Measurements from ENCODE around the gene ADD3.
A peak's percentile ranks its signal among the peaks of the same experiment; 100 is the strongest.

The ADD3 gene

GRCh38 chr10:110005719-110006118 lies 2.1 kb upstream of the ADD3 start:
- peak; percentile 28 for DNase-seq

DNA sequence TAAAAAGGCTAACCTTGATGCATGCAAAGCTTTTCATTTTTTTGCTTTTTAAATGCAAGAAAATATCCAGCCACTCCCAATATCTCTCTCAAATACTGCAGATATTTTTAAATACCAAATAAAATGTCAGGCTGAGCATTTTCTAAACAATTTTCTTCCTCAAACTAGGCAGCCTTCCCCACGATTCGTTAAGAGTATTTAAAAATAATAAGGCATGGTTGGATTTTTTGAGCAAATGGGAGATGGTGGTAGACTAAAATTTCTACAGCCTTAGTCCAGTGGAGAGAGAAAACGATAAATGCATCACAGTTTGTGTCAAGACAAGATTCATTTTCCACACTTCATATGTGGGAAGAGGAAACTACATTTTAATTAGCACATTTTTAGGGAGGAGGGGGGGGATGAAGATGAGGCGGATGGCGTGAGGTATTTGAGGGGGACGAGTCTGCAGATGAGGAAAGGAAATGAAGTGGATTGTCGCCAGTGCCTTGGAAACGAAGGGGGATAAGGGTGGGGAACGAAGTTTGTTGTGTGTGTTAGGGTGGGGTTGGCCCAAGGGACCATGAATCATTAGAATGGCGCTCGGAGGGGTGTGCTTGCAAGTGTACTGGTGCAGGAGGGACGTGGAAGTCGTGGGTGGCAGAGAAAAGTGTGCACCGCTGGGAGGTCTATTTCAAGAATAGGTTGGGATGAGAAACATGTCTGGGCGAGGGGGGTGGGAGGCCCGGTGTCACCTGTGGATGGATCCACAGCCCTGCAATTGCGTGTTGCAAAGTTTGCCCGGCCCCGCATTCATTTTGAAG lies 1.2 kb upstream of the ADD3 start:
- no peak for DNase-seq

GRCh38 chr10:110007161-110007700 lies 553 bp upstream of the ADD3 start:
- peak; percentile 38 for DNase-seq

- DNase-seq: peak; percentile 22
These were observed 945 bp downstream of the ADD3 start for GRCh38 chr10:110008518-110009339.

DNA sequence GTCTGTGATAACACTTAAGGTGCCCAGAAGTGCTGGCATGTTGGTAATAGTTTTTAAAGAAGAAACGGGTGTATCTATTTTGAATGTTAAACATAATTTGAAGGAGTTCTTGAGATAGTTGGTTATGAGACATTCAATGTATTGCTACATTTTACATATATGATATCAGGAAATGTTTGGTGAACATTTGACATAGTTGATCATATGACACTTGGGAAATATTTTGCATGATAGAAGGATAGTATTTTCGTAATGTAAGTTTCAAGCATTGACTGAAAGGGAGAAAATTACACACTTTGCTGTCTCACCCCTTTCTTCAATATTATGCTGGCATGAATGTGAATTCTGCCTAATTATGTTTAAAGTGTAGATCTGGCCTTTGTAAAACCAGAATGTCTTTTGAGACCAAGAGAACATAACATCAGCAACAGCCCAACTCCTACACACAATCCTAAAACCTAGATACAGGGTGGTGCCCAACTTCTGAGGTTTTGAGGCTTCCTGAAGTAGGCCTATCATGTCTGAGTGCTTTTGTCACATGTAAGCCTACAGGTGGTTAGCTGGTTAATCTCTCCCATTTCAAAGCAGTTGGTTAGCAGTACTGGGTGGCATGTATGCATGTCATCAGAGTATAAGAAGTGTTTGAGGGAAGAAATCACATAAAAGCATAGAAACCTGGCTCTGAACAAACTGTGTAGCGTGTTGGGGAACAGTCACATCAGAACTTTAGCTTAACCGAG lies 2.1 kb downstream of the ADD3 start:
- DNase-seq: no peak

GRCh38 chr10:110010486-110011378 lies 2.9 kb downstream of the ADD3 start:
- no peak for DNase-seq

- no peak for DNase-seq
These were observed 3.9 kb downstream of the ADD3 start for GRCh38 chr10:110011681-110012080.

DNA sequence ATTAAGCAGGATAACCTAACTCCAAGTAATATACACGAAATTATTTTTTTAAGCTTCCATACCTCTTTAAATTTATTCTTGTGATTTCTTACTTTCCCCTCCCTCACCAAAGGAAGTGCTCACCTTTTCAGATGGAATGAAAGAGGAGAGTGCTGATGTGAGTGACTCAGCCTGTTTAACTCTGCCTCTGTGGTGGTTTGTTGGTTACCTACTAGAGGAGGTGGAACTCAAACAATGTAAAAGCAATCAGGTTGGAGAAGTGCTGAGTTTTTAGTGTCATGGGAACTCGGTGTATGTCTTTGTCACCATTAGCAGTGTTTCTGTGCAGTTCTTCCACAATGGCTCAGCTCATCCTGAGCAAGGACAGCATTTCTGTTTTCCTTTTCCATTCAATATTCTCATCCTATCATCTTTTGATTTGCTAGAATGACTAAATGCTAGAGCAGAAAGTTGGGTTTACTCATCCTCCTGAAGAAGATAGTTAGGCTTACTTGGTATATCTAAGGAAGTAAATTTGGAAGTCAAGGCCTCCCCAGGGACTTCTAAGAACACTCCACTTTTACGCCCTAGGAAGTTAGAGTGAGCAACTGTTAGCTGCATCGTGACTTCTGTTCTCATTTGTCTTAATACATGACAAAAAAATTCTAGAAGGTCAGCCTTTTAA lies 6.0 kb downstream of the ADD3 start:
- DNase-seq: no peak

GRCh38 chr10:110016039-110016438 lies 8.3 kb downstream of the ADD3 start:
- no peak for DNase-seq

GRCh38 chr10:110017052-110017451 lies 9.3 kb downstream of the ADD3 start:
- DNase-seq: no peak

- no peak for DNase-seq
These were observed 10.1 kb downstream of the ADD3 start for GRCh38 chr10:110017907-110018306.

- DNase-seq: no peak
These were observed 12.5 kb downstream of the ADD3 start for GRCh38 chr10:110020265-110020664.

DNA sequence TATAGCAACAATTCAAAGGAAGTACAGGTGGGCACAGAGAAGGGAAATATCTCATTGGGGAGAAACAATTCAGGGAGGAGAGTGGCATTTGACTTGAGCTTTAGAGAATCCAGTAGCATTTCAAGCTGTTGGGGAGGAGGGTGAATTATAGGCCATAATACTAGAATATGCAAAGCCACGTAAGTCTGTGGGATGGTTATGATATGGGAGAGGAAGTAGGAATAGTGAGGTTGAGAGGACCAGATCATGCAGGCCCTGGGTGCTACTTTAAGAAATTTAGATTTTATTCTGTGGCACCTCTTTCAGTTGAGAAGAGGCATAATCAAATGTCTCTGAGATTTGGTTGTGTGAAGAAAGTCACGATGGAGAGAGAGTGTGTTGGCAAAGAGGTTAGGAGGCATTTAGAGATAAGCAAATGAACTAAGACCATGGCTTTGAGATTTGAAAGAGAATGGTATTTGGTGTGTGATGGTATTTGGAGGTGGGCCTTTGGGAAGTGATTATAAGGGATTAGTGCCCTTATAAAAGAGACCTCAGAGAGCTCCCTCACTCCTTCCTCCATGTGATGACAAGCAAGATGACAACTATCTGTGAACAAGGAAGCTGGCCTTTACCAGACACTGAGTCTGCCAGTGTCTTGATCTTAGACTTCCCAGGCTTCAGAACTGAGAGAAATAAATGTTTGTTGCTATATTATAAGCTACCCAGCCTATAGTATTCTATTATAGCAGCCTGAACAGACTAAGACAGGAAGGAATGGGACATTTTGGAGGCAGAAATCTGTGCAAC lies 15.1 kb downstream of the ADD3 start:
- DNase-seq: no peak

- no peak for DNase-seq
These were observed 16.1 kb downstream of the ADD3 start for GRCh38 chr10:110023785-110024465.

DNA sequence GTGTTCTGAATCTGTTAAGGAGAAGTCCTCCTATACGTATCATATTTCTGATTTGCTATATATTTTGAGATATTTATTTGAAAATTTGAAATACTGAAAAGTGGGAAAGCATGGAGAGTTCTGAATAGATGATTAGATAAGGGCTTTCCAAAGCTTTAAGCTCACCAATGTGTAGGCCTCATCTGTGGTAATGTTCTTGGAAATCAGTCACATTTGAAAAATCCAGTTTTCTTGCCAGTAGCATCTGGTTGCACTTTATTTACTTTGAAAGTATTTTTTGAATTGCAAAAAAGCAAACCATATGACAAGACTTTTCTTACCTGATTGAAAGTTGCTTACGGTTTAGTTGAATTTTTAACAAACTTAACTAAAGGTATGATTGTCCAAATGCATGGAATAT lies 21.7 kb downstream of the ADD3 start:
- no peak for DNase-seq

DNA sequence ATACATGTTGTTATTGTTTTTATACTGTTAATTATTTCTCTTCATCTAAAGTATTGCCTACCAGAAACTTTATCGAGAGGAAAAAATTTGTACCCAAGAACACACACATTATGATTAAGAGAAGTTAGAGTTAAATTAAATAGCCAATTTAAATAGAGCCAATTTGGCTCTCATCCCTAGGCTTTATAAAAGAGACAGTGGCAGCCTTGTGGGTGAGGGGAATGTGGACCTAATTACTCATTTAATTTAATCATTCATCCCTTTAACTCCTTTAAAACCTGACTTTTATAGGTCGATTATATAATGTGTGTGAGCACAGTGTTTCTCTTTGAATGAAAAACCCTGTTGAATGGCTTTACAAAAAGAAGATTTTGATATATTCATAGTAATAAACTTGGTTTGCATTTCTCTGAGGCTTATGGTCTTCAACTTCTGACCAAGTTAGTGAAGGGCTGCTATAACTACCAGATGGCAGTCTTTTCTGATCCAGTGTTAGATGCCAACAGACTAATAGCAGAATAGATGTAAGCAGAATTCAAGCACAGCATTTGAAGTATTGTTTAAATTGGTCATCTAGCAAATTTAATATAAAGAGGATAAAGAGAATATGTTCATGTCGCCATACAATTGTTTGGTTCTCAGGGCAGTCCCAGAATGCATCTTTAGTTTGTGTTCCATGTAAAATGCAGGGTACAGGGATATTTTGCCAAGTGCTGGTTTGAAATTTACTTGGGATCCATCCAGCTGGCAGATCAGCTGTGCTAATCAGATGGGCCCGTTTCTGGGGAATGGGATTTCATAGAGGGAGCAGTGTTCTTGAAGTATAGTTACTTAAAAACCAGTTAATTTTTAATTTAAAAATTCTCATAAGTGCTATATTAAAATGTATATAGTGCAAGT lies 25.3 kb downstream of the ADD3 start:
- DNase-seq: no peak

DNA sequence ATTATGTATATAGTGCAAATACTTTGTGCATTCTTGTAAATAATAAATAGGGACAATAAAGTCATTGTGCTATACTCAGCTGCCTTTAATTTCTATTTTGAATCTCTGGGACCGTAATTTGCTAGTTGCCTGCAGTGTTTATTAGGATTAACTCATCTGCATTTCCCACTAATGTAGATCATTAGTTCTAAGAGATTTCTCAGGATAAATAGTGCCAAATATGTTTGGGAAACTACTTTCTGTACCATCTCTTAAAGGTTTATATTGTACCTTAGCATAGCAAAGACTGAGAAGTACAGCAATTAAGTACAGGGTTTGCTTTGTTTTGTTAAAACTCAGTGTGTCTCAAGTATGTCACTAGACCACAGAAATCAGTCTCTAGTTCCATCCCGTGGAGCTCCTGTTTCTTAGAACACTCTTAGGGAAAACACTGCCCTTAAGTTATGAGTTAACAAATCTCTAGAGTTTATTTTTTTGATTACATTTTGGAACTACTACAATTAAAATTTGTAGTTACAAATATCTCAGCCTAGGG lies 26.0 kb downstream of the ADD3 start:
- no peak for DNase-seq

DNA sequence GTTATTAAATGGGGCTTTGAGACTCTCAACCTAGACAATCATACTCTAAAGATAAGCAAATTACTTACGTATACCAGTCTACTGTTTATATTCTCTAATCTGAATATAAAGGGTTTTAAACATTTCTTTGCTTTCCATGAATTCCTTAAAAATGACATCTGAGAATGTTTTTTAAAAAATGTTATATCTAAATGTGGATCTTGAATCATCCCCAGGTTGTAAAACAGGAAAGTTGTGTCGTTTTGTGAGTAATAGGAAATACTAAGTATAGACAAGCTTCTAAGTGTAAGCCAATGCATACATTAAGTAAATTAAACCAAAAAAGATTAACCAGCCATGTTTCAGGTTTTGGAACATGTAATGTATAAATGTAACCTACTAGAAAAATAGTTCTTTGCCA lies 26.8 kb downstream of the ADD3 start:
- no peak for DNase-seq

Data from NCI-H345 (cell line).